ENCODE measurements around the gene SEPTIN1. TPM values are rescaled to one million over a fixed set of nuclear protein-coding genes. Genes with fewer than 3 reads are reported as not detected.
A peak's percentile ranks its signal among the peaks of the same experiment; 100 is the strongest.
"Not testable (repeated sequence)": the region's sequence is repeated elsewhere in the genome, so short reads cannot be mapped to it uniquely, and the experiment has no call there.

SEPTIN1 gene
- total and polyA plus RNA-seq, 7 donors, result 0.22 to 1.8 (median 0.51) TPM

DNA sequence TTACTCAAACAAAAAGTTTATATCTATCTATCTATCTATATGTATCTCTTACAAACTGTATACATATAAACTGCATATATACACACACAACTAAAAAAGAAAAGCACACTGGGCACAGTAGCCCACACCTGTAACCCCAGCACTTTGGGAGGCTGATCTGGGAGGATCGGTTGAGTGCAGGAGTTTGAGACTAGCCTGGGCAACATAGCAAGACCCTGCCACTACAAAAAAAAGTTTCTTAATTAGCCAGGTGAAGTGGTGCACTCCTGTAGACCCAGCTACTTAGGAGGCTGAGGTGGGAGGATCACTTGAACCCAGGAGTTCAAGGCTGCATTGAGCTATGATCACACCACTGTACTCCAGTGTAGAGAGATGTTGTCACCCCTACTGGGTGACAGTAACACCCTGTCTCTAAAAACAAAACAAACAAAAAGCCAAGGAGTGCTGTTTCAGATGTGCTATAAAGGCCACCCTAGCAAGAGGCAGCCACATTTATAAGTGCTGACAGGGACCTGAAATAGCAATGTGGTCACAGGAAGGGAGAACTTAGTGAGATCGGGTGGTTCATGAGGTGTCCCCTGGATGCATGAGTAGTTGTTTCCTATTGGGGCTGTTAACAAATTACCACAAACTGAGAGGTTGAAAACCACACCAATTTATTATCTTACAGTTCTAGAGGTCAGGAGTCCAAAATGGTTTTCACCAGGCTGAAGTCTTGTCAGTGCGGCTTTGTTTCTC is 32.1 kb downstream of the SEPTIN1 start:
- H3K4me1 ChIP-seq, result peaks cover 30% of the 10 kb centered on the region
- DNase-seq (no peak), ATAC-seq (no peak)
- H3K36me3 ChIP-seq (ENCODE audit: insufficient read depth in 1 of 2, low read depth in 1 of 2), result peaks cover 0 to 42% of the 10 kb centered on the region in 2 donors
- H3K27ac ChIP-seq, result peak overlapping the region; percentile 97
- H3K4me3 ChIP-seq, result no peak overlapping the region
- 76 to 86% (median 77%) methylated on average over 3 of the region's 3 CpGs for WGBS, 3 donors
- H3K27me3 ChIP-seq (ENCODE audit: insufficient read depth in 3 of 3, low read length in 2 of 3), result no peaks in the 10 kb centered on the region
- intact Hi-C loops (cut with DNase I), result no loop called here
- TF ChIP-seq, protein P1, sequence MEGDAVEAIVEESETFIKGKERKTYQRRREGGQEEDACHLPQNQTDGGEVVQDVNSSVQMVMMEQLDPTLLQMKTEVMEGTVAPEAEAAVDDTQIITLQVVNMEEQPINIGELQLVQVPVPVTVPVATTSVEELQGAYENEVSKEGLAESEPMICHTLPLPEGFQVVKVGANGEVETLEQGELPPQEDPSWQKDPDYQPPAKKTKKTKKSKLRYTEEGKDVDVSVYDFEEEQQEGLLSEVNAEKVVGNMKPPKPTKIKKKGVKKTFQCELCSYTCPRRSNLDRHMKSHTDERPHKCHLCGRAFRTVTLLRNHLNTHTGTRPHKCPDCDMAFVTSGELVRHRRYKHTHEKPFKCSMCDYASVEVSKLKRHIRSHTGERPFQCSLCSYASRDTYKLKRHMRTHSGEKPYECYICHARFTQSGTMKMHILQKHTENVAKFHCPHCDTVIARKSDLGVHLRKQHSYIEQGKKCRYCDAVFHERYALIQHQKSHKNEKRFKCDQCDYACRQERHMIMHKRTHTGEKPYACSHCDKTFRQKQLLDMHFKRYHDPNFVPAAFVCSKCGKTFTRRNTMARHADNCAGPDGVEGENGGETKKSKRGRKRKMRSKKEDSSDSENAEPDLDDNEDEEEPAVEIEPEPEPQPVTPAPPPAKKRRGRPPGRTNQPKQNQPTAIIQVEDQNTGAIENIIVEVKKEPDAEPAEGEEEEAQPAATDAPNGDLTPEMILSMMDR (IDR thresholded peaks at IDR 0.05), result no peak
- no peaks in the 10 kb centered on the region for H3K9me3 ChIP-seq

DNA sequence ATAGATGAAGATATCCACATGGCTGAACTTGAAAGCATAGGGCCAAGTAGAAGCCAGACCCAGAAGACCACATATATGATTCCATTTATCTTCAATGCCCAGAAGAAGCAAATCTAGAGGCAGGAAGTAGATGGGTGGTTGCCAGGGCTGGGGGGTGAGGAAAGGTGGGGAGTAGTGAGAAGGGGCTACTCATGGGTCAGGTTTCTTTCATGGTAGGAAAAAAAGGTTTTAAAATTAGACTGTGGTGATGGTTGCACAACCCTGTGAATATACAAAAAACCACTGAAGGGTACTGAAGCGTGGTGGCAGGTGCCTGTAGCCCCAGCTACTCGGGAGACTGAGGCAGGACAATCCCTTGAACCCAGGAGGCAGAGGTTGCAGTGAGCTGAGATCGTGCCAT is 32.7 kb downstream of the SEPTIN1 start:
- Histone ChIP-seq H3K27ac (no peak overlapping the region), H3K27me3 (ENCODE audit: insufficient read depth in 3 of 3, low read length in 2 of 3) (no peaks in the 10 kb centered on the region), H3K4me3 (no peak overlapping the region), H3K36me3 (ENCODE audit: insufficient read depth in 1 of 2, low read depth in 1 of 2) (peaks cover 0 to 42% of the 10 kb centered on the region in 2 donors), H3K9me3 (no peaks in the 10 kb centered on the region), H3K4me1 (peaks cover 30% of the 10 kb centered on the region)
- intact Hi-C loops (cut with DNase I), result no loop called here
- TF ChIP-seq, protein P1 (IDR thresholded peaks at IDR 0.05), result no peak
- DNase-seq (peak in 1 of 2 donors; percentile 35), ATAC-seq (no peak)
- 75 to 87% (median 85%) methylated on average over 3 of the region's 3 CpGs for WGBS, 3 donors

DNA sequence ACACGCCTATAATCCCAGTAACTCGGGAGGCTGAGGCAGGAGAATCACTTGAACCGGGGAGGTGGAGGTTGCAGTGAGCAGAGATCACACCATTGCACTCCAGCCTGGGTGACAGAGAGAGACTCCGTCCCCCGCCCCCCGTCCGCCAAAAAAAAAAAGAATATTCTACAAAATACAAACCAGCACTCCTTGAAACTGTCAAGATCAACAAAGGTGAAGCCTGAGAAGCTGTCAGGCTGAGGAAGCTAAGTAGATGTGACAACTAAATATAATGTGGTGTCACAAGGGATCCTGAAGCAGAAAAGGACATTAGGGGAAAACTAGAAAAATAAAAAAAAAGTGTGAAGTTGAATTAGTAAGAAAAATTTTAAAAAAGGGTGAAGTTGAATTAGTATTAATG is 33.4 kb downstream of the SEPTIN1 start:
- ATAC-seq (no peak), DNase-seq (no peak)
- intact Hi-C loops (cut with DNase I), result no loop called here
- Histone ChIP-seq H3K27ac (no peak overlapping the region), H3K4me3 (no peak overlapping the region), H3K27me3 (ENCODE audit: insufficient read depth in 3 of 3, low read length in 2 of 3) (no peaks in the 10 kb centered on the region), H3K36me3 (ENCODE audit: insufficient read depth in 1 of 2, low read depth in 1 of 2) (peaks cover 0 to 42% of the 10 kb centered on the region in 2 donors), H3K4me1 (peaks cover 22% of the 10 kb centered on the region), H3K9me3 (no peaks in the 10 kb centered on the region)
- WGBS, 3 donors, result 91 to 93% (median 92%) methylated on average over 7 of the region's 7 CpGs
- TF ChIP-seq, protein P1 (IDR thresholded peaks at IDR 0.05), result no peak

DNA sequence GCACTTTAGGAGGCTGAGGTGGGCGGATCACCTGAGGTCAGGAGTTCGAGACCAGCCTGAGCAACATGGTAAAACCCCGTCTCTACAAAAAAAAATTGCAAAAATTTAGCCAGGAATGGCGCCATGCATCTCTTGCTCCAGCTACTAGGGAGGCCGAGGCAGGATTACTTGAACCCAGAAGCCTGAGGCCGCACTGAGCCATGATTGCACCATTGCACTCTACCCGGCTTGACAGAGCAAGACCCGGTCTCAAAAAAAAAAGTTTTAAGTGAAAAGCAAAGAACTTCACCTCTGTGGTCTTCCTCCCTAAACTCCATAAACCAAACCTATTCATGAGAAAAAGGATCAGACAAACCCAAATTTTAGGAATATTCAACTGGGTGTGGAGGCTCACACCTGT is 34.2 kb downstream of the SEPTIN1 start:
- 91 to 95% (median 95%) methylated on average over 8 of the region's 8 CpGs for WGBS, 3 donors
- no peaks in the 10 kb centered on the region for H3K9me3 ChIP-seq
- H3K36me3 ChIP-seq (ENCODE audit: insufficient read depth in 1 of 2, low read depth in 1 of 2), result peaks cover 0 to 34% of the 10 kb centered on the region in 2 donors
- H3K27ac ChIP-seq, result no peak overlapping the region
- ATAC-seq (no peak), DNase-seq (no peak)
- H3K27me3 ChIP-seq (ENCODE audit: insufficient read depth in 3 of 3, low read length in 2 of 3), result no peaks in the 10 kb centered on the region
- H3K4me1 ChIP-seq, result peaks cover 18% of the 10 kb centered on the region
- TF ChIP-seq, protein P1 (IDR thresholded peaks at IDR 0.05), result no peak
- no peak overlapping the region for H3K4me3 ChIP-seq
- intact Hi-C loops (cut with DNase I), result no loop called here

DNA sequence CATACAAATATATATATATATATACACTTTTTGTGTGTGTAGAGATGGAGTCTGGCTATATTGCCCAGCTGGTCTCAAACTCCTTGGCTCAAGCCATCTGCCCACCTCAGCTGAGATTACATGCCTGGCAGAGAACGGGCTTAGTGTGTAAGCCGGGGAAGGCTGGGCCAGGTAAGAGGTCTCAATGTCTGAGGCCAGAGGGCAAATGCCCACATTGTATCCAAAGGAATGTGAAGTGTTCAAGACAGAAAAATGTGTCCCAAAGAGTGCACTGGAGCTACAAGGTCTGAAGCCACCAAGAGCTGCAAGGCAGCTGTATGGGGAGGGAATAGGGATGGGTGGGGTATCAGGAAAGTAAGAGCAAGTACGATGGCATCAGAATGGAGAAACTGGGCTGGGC is 36.1 kb downstream of the SEPTIN1 start:
- Histone ChIP-seq H3K4me1 (peaks cover 1% of the 10 kb centered on the region), H3K9me3 (no peaks in the 10 kb centered on the region), H3K27ac (no peak overlapping the region), H3K36me3 (ENCODE audit: insufficient read depth in 1 of 2, low read depth in 1 of 2) (peaks cover 0 to 20% of the 10 kb centered on the region in 2 donors), H3K4me3 (no peak overlapping the region), H3K27me3 (ENCODE audit: insufficient read depth in 3 of 3, low read length in 2 of 3) (no peaks in the 10 kb centered on the region)
- intact Hi-C loops (cut with DNase I), result no loop called here
- WGBS, 3 donors, result 91 to 96% (median 93%) methylated on average over 3 of the region's 3 CpGs
- peak in 1 of 2 donors; percentile 26 for DNase-seq
- no peak for ATAC-seq
- TF ChIP-seq, protein P1 (IDR thresholded peaks at IDR 0.05), result no peak

DNA sequence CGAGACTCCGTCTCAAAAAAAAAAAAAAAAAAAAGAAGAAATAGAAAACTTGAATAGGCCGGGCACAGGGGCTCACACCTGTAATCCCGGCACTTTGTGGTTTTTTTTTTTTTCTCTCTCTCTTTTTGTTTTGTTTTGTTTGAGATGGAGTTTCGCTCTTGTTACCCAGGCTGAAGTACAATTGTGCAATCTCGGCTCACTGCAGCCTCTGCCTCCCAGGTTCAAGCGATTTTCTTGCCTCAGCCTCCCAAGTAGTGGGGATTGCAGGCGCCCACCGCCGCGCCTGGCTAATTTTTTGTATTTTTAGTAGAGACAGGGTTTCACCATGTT is 38.9 kb downstream of the SEPTIN1 start:
- H3K36me3 ChIP-seq (ENCODE audit: insufficient read depth in 1 of 2, low read depth in 1 of 2); H3K27me3 ChIP-seq (ENCODE audit: insufficient read depth in 3 of 3, low read length in 2 of 3); DNase-seq; H3K4me3 ChIP-seq; H3K9me3 ChIP-seq; H3K27ac ChIP-seq; intact Hi-C loops (cut with DNase I); ATAC-seq; H3K4me1 ChIP-seq: not testable (repeated sequence)
- 95 to 97% (median 96%) methylated on average over 10 to 11 of the region's 11 CpGs for WGBS, 3 donors
